OCI-LY1 (cell line): ENCODE data around the gene ZBTB7C.

Experiments
- CTCF ChIP-seq: fragments of 200-600 bp; sonication (generic), shearing (Covaris generic); IDR thresholded peaks from 2 replicates; pipeline ENCODE4 v1.5.1; 2017; ENCODE audit warnings: mild to moderate bottlenecking, antibody characterized with exemption, low read length, moderate library complexity, mixed read lengths
- EZH2 ChIP-seq: fragments of 200-600 bp; sonication (generic), shearing (Covaris generic); IDR thresholded peaks from 2 replicates; pipeline ENCODE4 v1.8.0; 2017; ENCODE audit warnings: borderline replicate concordance, mixed run types, mild to moderate bottlenecking, antibody characterized with exemption, low read length, moderate library complexity, mixed read lengths

- TF ChIP-seq EZH2 (no peak), CTCF (no peak)
Measured at GRCh38 chr18:48335829-48336228, 73.4 kb downstream of the ZBTB7C start.
